LNCaP clone FGC (cell line): Measurements from ENCODE around the gene LORICRIN.

Source experiments
- DNase-seq: peaks from one replicate; pipeline ENCODE4 v3.0.0-alpha.2; 2011; ENCODE audit warnings: low read depth
- H3K4me3 ChIP-seq: 2 replicates; pipeline ENCODE4 v1.5.1; 2011; ENCODE audit warnings: mild to moderate bottlenecking, low read depth, low read length, control low read depth
- CTCF ChIP-seq: IDR thresholded peaks from 2 replicates; pipeline ENCODE4 v1.5.1; 2012; ENCODE audit warnings: mild to moderate bottlenecking; ENCODE audit not compliant: control insufficient read depth, insufficient read depth; ENCODE audit errors: extremely low read depth

The LORICRIN gene

GRCh38 chr1:153271711-153272110 is 12.2 kb downstream of the LORICRIN start:
- no peak overlapping the region for H3K4me3 ChIP-seq
- no peak for TF ChIP-seq CTCF

GRCh38 chr1:153272186-153272585 is 12.7 kb downstream of the LORICRIN start:
- H3K4me3 ChIP-seq: no peak overlapping the region
- TF ChIP-seq CTCF: no peak
- DNase-seq: no peak

More at GRCh38 chr1:153271711-153272110, 12.2 kb downstream of the LORICRIN start:
- DNase-seq: no peak

- no peak overlapping the region for H3K4me3 ChIP-seq
- no peak for DNase-seq
- TF ChIP-seq CTCF: peak; percentile 74
Observed at GRCh38 chr1:153277852-153278251, 18.4 kb downstream of the LORICRIN start.

- TF ChIP-seq CTCF: peak; percentile 72
- H3K4me3 ChIP-seq: no peak overlapping the region
- DNase-seq: no peak
Observed at GRCh38 chr1:153288634-153289275, 29.3 kb downstream of the LORICRIN start.

GRCh38 chr1:153291514-153291913 is 32.0 kb downstream of the LORICRIN start:
- TF ChIP-seq CTCF: no peak
- no peak for DNase-seq
- H3K4me3 ChIP-seq: no peak overlapping the region

GRCh38 chr1:153292185-153292584 is 32.7 kb downstream of the LORICRIN start:
- no peak for DNase-seq
- no peak overlapping the region for H3K4me3 ChIP-seq
- no peak for TF ChIP-seq CTCF
